NCI-H1694 (cell line): ENCODE measurements around the gene OR2C1.

ENCODE experiments used
- DNase-seq: peaks from one replicate; lab custom pipeline; 2025; lab: John Stamatoyannopoulos, UW

The OR2C1 gene

GRCh38 chr16:3400446-3400778 lies 44.7 kb downstream of the OR2C1 start:
- DNase-seq, result no peak

- DNase-seq, result peak; percentile 95
Observed at GRCh38 chr16:3400779-3401688, 45.3 kb downstream of the OR2C1 start, which contains the start of the genes ZNF174 and ZSCAN32. ZNF174 (plus strand) TSS chr16:3401215; CDS start chr16:3402005, 790 bp downstream. ZSCAN32 (minus strand) TSS chr16:3401004; CDS start chr16:3397557, 3,447 bp downstream.

- DNase-seq, result no peak
Observed at GRCh38 chr16:3401719-3402397, 46.2 kb downstream of the OR2C1 start.
